ENCODE measurements around the gene TSKU. TPM values are rescaled to one million over a fixed set of nuclear protein-coding genes. Genes with fewer than 3 reads are reported as not detected.

TSKU gene
- total RNA-seq, 1 donor from 2014 or later = 57.9 TPM

GRCh38 chr11:76803811-76804600 lies 20.9 kb downstream of the TSKU start:
- H3K79me2 ChIP-seq (ENCODE audit: insufficient read depth, low read length) = no peaks in the 10 kb centered on the region
- H4K20me1 ChIP-seq (ENCODE audit: insufficient read depth, low read length) = peaks cover 22% of the 10 kb centered on the region
- H3K9ac ChIP-seq (ENCODE audit: low read length) = no peak overlapping the region
- no peak overlapping the region for H3K4me3 ChIP-seq (ENCODE audit: insufficient read depth, low read depth, low read length)
- H3K27me3 ChIP-seq (ENCODE audit: insufficient read depth, low read length) = no peaks in the 10 kb centered on the region
- Mint-ChIP-seq H3K4me3 (ENCODE audit: unreplicated experiment) (no peak overlapping the region), H3K4me1 (ENCODE audit: low read depth, unreplicated experiment) (peaks cover 25% of the 10 kb centered on the region), H3K36me3 (ENCODE audit: low read depth, unreplicated experiment) (peaks cover 2% of the 10 kb centered on the region), H3K9me3 (ENCODE audit: unreplicated experiment) (no peaks in the 10 kb centered on the region), H3K27me3 (ENCODE audit: low read depth, unreplicated experiment) (peaks cover 2% of the 10 kb centered on the region), H3K27ac (ENCODE audit: unreplicated experiment) (no peak overlapping the region)
- no peaks in the 10 kb centered on the region for H3K36me3 ChIP-seq (ENCODE audit: insufficient read depth, low read length)
- FAIRE-seq (no peak), DNase-seq (ENCODE audit: low read depth) (peak; percentile 31)
- H2AFZ ChIP-seq (ENCODE audit: low read depth, low read length) = no peak overlapping the region
- H3K27ac ChIP-seq (ENCODE audit: low read depth, low read length) = no peak overlapping the region
- no peaks in the 10 kb centered on the region for H3K9me3 ChIP-seq (ENCODE audit: insufficient read depth, low read depth, low read length)
- H3K4me1 ChIP-seq (ENCODE audit: insufficient read depth, low read length) = peaks cover 11% of the 10 kb centered on the region
- TF ChIP-seq CTCF (IDR thresholded peaks at IDR 0.05; ENCODE audit: insufficient read depth, low read depth, low read length) (no peak), EZH2 (IDR thresholded peaks at IDR 0.05; ENCODE audit: insufficient read depth, low read length) (no peak)
- no peak overlapping the region for H3K4me2 ChIP-seq (ENCODE audit: low read length)

- H3K4me3 ChIP-seq (ENCODE audit: insufficient read depth, low read depth, low read length) = no peak overlapping the region
- H3K79me2 ChIP-seq (ENCODE audit: insufficient read depth, low read length) = no peaks in the 10 kb centered on the region
- H3K4me2 ChIP-seq (ENCODE audit: low read length) = no peak overlapping the region
- no peak overlapping the region for H2AFZ ChIP-seq (ENCODE audit: low read depth, low read length)
- no peak overlapping the region for H3K4me3 Mint-ChIP-seq (ENCODE audit: unreplicated experiment)
- no peak overlapping the region for H3K27ac Mint-ChIP-seq (ENCODE audit: unreplicated experiment)
- peaks cover 13% of the 10 kb centered on the region for H4K20me1 ChIP-seq (ENCODE audit: insufficient read depth, low read length)
- H3K27me3 Mint-ChIP-seq (ENCODE audit: low read depth, unreplicated experiment) = peaks cover 3% of the 10 kb centered on the region
- FAIRE-seq (no peak), DNase-seq (ENCODE audit: low read depth) (no peak)
- H3K4me1 Mint-ChIP-seq (ENCODE audit: low read depth, unreplicated experiment) = peaks cover 23% of the 10 kb centered on the region
- H3K36me3 Mint-ChIP-seq (ENCODE audit: low read depth, unreplicated experiment) = no peaks in the 10 kb centered on the region
- no peaks in the 10 kb centered on the region for H3K27me3 ChIP-seq (ENCODE audit: insufficient read depth, low read length)
- H3K4me1 ChIP-seq (ENCODE audit: insufficient read depth, low read length) = peaks cover 5% of the 10 kb centered on the region
- no peaks in the 10 kb centered on the region for H3K9me3 Mint-ChIP-seq (ENCODE audit: unreplicated experiment)
- no peak overlapping the region for H3K9ac ChIP-seq (ENCODE audit: low read length)
- TF ChIP-seq CTCF (IDR thresholded peaks at IDR 0.05; ENCODE audit: insufficient read depth, low read depth, low read length) (no peak), EZH2 (IDR thresholded peaks at IDR 0.05; ENCODE audit: insufficient read depth, low read length) (no peak)
- no peak overlapping the region for H3K27ac ChIP-seq (ENCODE audit: low read depth, low read length)
- no peaks in the 10 kb centered on the region for H3K9me3 ChIP-seq (ENCODE audit: insufficient read depth, low read depth, low read length)
- H3K36me3 ChIP-seq (ENCODE audit: insufficient read depth, low read length) = no peaks in the 10 kb centered on the region
Observed at GRCh38 chr11:76805206-76805913, 22.2 kb downstream of the TSKU start.
